Testis (tissue), 2 donors: Measurements from ENCODE around the gene TBX10.

Experiments
- POLR2A ChIP-seq: fragments of 450-650 bp; IDR thresholded peaks from one replicate; pipeline ENCODE4 v1.6.1; 2017; ENCODE audit warnings: antibody characterized with exemption, mild to moderate bottlenecking, moderate library complexity
- TF ChIP-seq, protein P1 (sequence below), 3 experiments: fragments of 450-650 bp in 2 of 3; fragments of 200-600 bp in 1 of 3; sonication (generic) in 1 of 3; IDR thresholded peaks; one replicate each; pipeline ENCODE4 v1.5.1; 2016 to 2019; ENCODE audit warnings: antibody characterized with exemption in 3 of 3, mild to moderate bottlenecking in 2 of 3, moderate library complexity in 1 of 3

GRCh38 chr11:67689178-67689577 is 49.6 kb upstream of the TBX10 start:
- TF ChIP-seq POLR2A, result no peak
- TF ChIP-seq, protein P1, sequence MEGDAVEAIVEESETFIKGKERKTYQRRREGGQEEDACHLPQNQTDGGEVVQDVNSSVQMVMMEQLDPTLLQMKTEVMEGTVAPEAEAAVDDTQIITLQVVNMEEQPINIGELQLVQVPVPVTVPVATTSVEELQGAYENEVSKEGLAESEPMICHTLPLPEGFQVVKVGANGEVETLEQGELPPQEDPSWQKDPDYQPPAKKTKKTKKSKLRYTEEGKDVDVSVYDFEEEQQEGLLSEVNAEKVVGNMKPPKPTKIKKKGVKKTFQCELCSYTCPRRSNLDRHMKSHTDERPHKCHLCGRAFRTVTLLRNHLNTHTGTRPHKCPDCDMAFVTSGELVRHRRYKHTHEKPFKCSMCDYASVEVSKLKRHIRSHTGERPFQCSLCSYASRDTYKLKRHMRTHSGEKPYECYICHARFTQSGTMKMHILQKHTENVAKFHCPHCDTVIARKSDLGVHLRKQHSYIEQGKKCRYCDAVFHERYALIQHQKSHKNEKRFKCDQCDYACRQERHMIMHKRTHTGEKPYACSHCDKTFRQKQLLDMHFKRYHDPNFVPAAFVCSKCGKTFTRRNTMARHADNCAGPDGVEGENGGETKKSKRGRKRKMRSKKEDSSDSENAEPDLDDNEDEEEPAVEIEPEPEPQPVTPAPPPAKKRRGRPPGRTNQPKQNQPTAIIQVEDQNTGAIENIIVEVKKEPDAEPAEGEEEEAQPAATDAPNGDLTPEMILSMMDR (IDR thresholded peaks at IDR 0.05), result no peak
